ENCODE results near the gene LRBA. TPM values are rescaled to one million over a fixed set of nuclear protein-coding genes. Genes with fewer than 3 reads are reported as not detected.

LRBA gene
- total and polyA plus RNA-seq, 9 of the 15 experiments (the other 6 are each of a cell fraction or from before 2014, with no cell fraction given): 24.2 to 88.7 (median 59.7) TPM

GRCh38 chr4:150974252-150974640 is 40.8 kb downstream of the LRBA start:
- CTCF ChIA-PET (ENCODE audit: low intra/inter-chr PET ratio): interaction anchor here (0.6 kb wide), 1 partner anchor 70 kb away, joined by 6 read pairs; no protein-coding TSS in a partner anchor
- intact Hi-C loops (cut with micrococcal nuclease): loop anchor here (5.0 kb wide), 1 partner anchor 73 kb away; no protein-coding TSS in a partner anchor
- Histone ChIP-seq H3K9me1 (ENCODE audit: control insufficient read depth, insufficient read depth, low read length) (no peaks in the 10 kb centered on the region), H2AFZ (ENCODE audit: low read depth, low read length) (no peak overlapping the region), H3K9me3 (replicated peaks; ENCODE audit: control insufficient read depth, insufficient read depth, low read depth, low read length) (no peaks in the 10 kb centered on the region; the same call in 1 of the 2 replicates), H3K4me3 (no peak overlapping the region), H3K27ac (ENCODE audit: extremely low read depth, low read depth, low read length) (no peak overlapping the region), H4K20me1 (replicated peaks; ENCODE audit: control insufficient read depth, insufficient read depth, low read length) (peaks cover 4% of the 10 kb centered on the region), H3K36me3 (ENCODE audit: control insufficient read depth, insufficient read depth, low read length) (no peaks in the 10 kb centered on the region), H3K4me1 (replicated peaks in 1 of 2; ENCODE audit: control insufficient read depth in 2 of 2, insufficient read depth in 2 of 2, low read length in 2 of 2) (peaks cover 0 to 2% of the 10 kb centered on the region in 2 experiments; a peak in 1 of 5 replicates), H3K9ac (ENCODE audit: insufficient read depth in 1 of 2, low read depth in 2 of 2, low read length in 2 of 2) (no peak overlapping the region), H3K27me3 (ENCODE audit: control insufficient read depth in 2 of 2, insufficient read depth in 2 of 2, low read length in 2 of 2) (no peaks in the 10 kb centered on the region), H3K79me2 (ENCODE audit: control insufficient read depth, insufficient read depth, low read length) (peaks cover 94% of the 10 kb centered on the region), H3K4me2 (ENCODE audit: insufficient read depth, low read length) (no peak overlapping the region)
- no TSS peak for BruUV-seq (replicated peaks)
- in situ Hi-C loops (cut with MboI): no loop called here
- ATAC-seq (no peak), DNase-seq (ENCODE audit: extremely low read depth in 1 of 4, low spot score in 3 of 4) (no peak), FAIRE-seq (no peak)
- WGBS (ENCODE audit: insufficient coverage, low coverage, missing lambda C conversion rate): 35% methylated on average over 1 of the region's 1 CpG
- no peak for TF ChIP-seq RBBP5 (IDR thresholded peaks at IDR 0.05; ENCODE audit: borderline replicate concordance, insufficient read depth, low read length, poor library complexity, severe bottlenecking)
- TF ChIP-seq ZFX (CRISPR knock-in tag; IDR thresholded peaks at IDR 0.05): 0 out of 2 replicates have a peak, but pooled peaks have one; percentile 5
- POLR2A ChIA-PET: interaction anchor here (1.5 kb wide), 1 partner anchor 18 kb away, joined by 3 read pairs; no protein-coding TSS in a partner anchor

DNA sequence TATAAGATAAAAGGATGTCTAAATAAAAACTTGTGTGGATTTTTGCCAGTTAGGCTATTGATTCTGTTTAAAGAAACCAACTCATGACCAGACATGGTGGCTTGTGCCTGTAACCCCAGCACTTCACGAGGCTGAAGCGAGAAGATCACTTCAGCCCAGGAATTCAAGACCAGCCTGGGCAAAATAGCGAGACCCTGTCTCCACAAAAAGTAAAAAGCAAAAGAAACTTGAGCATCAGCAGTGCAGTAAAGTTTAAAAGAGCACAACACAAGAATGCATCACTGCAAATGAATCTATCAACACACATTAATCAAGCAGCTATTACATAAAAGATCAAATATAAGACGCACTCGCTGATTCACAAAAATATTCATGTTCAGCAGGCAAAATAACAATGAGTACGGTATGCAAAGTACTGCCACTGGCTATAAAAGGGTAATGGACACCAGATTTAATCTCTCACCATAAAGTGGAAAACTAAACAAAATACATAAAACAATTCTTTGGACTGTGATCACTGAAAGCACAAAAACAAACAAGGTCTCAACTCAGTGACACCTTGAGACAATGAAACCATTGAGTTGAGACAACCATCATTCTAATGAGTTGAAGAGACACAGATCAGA is 41.3 kb downstream of the LRBA start:
- intact Hi-C loops (cut with micrococcal nuclease) (loop anchor here (5.0 kb wide), 1 partner anchor 74 kb away; no protein-coding TSS in a partner anchor), in situ Hi-C loops (cut with MboI) (no loop called here)
- no peak overlapping the region for H3K9ac ChIP-seq (ENCODE audit: insufficient read depth in 1 of 2, low read depth in 2 of 2, low read length in 2 of 2)
- no TSS peak for BruUV-seq (replicated peaks)
- peaks cover 94% of the 10 kb centered on the region for H3K79me2 ChIP-seq (ENCODE audit: control insufficient read depth, insufficient read depth, low read length)
- peaks cover 4% of the 10 kb centered on the region for H4K20me1 ChIP-seq (replicated peaks; ENCODE audit: control insufficient read depth, insufficient read depth, low read length)
- DNase-seq (ENCODE audit: extremely low read depth in 1 of 4, low spot score in 3 of 4): no peak
- no peaks in the 10 kb centered on the region for H3K9me1 ChIP-seq (ENCODE audit: control insufficient read depth, insufficient read depth, low read length)
- no peak overlapping the region for H3K4me3 ChIP-seq
- no peak overlapping the region for H2AFZ ChIP-seq (ENCODE audit: low read depth, low read length)
- H3K9me3 ChIP-seq (replicated peaks; ENCODE audit: control insufficient read depth, insufficient read depth, low read depth, low read length): no peaks in the 10 kb centered on the region; the same call in 1 of the 2 replicates
- H3K27ac ChIP-seq (ENCODE audit: extremely low read depth, low read depth, low read length): no peak overlapping the region
- no peaks in the 10 kb centered on the region for H3K36me3 ChIP-seq (ENCODE audit: control insufficient read depth, insufficient read depth, low read length)
- ChIA-PET POLR2A (interaction anchor here (0.7 to 1.5 kb wide), 2 partner anchors 14 to 18 kb away, joined by 3 read pairs; no protein-coding TSS in a partner anchor), CTCF (ENCODE audit: low intra/inter-chr PET ratio) (interaction anchor here (0.6 kb wide), 1 partner anchor 71 kb away, joined by 6 read pairs; no protein-coding TSS in a partner anchor)
- no peak overlapping the region for H3K4me2 ChIP-seq (ENCODE audit: insufficient read depth, low read length)
- no peak for ATAC-seq
- H3K27me3 ChIP-seq (ENCODE audit: control insufficient read depth in 2 of 2, insufficient read depth in 2 of 2, low read length in 2 of 2): no peaks in the 10 kb centered on the region
- peaks cover 0 to 2% of the 10 kb centered on the region in 2 experiments; a peak in 1 of 5 replicates for H3K4me1 ChIP-seq (replicated peaks in 1 of 2; ENCODE audit: control insufficient read depth in 2 of 2, insufficient read depth in 2 of 2, low read length in 2 of 2)
- 88% methylated on average over 6 of the region's 6 CpGs for WGBS (ENCODE audit: insufficient coverage, low coverage, missing lambda C conversion rate)
- no peak for FAIRE-seq
- TF ChIP-seq NFYB (IDR thresholded peaks at IDR 0.05; ENCODE audit: extremely low read depth, insufficient read length) (no peak), IRF2 (CRISPR knock-in tag; IDR thresholded peaks at IDR 0.05) (no peak), EWSR1 (IDR thresholded peaks at IDR 0.05; ENCODE audit: borderline replicate concordance, low read depth, partially characterized antibody) (no peak), ZEB2 (IDR thresholded peaks at IDR 0.05) (no peak), GATA2 (CRISPR knock-in tag; IDR thresholded peaks at IDR 0.05) (no peak), U2AF2 (optimal IDR thresholded peaks at IDR 0.05; ENCODE audit: low read depth, low read length) (no peak), KLF13 (tag; IDR thresholded peaks at IDR 0.05; ENCODE audit: borderline replicate concordance, low read depth) (no peak)
- TF ChIP-seq, protein P1, sequence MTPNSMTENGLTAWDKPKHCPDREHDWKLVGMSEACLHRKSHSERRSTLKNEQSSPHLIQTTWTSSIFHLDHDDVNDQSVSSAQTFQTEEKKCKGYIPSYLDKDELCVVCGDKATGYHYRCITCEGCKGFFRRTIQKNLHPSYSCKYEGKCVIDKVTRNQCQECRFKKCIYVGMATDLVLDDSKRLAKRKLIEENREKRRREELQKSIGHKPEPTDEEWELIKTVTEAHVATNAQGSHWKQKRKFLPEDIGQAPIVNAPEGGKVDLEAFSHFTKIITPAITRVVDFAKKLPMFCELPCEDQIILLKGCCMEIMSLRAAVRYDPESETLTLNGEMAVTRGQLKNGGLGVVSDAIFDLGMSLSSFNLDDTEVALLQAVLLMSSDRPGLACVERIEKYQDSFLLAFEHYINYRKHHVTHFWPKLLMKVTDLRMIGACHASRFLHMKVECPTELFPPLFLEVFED (CRISPR knock-in tag; conservative IDR thresholded peaks at IDR 0.05): no peak
- TF ChIP-seq, protein P2, sequence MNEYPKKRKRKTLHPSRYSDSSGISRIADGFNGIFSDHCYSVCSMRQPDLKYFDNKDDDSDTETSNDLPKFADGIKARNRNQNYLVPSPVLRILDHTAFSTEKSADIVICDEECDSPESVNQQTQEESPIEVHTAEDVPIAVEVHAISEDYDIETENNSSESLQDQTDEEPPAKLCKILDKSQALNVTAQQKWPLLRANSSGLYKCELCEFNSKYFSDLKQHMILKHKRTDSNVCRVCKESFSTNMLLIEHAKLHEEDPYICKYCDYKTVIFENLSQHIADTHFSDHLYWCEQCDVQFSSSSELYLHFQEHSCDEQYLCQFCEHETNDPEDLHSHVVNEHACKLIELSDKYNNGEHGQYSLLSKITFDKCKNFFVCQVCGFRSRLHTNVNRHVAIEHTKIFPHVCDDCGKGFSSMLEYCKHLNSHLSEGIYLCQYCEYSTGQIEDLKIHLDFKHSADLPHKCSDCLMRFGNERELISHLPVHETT (CRISPR knock-in tag; conservative IDR thresholded peaks at IDR 0.05 in 1 of 2, IDR thresholded peaks at IDR 0.05 in 1 of 2): no peak

Data from K562 (cell line).